OCI-LY1 (cell line): ENCODE measurements around the gene RNASEH1.

ENCODE experiments used
- H2AFZ ChIP-seq: fragments of 200-600 bp; sonication (generic), shearing (Covaris generic); 2 replicates; pipeline ENCODE4 v1.6.0; 2014; ENCODE audit warnings: antibody characterized with exemption, mild to moderate bottlenecking, low read length
- H3F3A ChIP-seq: fragments of 200-600 bp; sonication (generic), shearing (Covaris generic); 2 replicates; pipeline ENCODE4 v1.6.0; 2014; ENCODE audit warnings: mild to moderate bottlenecking, antibody characterized with exemption, low read length, moderate library complexity; ENCODE audit not compliant: insufficient read depth
- H3K27ac ChIP-seq: fragments of 200-600 bp; sonication (generic); 2 replicates; pipeline ENCODE4 v1.5.1; 2014; ENCODE audit warnings: low read length, mixed run types, mild to moderate bottlenecking, low read depth; ENCODE audit not compliant: poor library complexity, severe bottlenecking
- H3K27me3 ChIP-seq: fragments of 200-600 bp; sonication (generic); 2 replicates; pipeline ENCODE4 v1.6.0; 2014; ENCODE audit warnings: antibody characterized with exemption, mild to moderate bottlenecking, low read length, moderate library complexity; ENCODE audit not compliant: insufficient read depth
- H3K36me3 ChIP-seq: fragments of 200-600 bp; sonication (generic); 2 replicates; pipeline ENCODE4 v1.6.1; 2014; ENCODE audit warnings: mild to moderate bottlenecking, antibody characterized with exemption, low read length, moderate library complexity, mixed read lengths; ENCODE audit not compliant: insufficient read depth
- H3K4me1 ChIP-seq: fragments of 200-600 bp; sonication (generic); 2 replicates; pipeline ENCODE4 v1.5.1; 2014; ENCODE audit warnings: mild to moderate bottlenecking, low read length, moderate library complexity; ENCODE audit not compliant: insufficient read depth, severe bottlenecking
- H3K4me2 ChIP-seq: fragments of 200-600 bp; sonication (generic), shearing (Covaris generic); 2 replicates; pipeline ENCODE4 v1.6.1; 2014; ENCODE audit warnings: low read length
- H3K4me3 ChIP-seq: fragments of 200-600 bp; sonication (generic); 2 replicates; pipeline ENCODE4 v1.5.1; 2014; ENCODE audit warnings: low read length, low read depth, mild to moderate bottlenecking, mixed read lengths; ENCODE audit not compliant: poor library complexity, severe bottlenecking
- H3K79me2 ChIP-seq: fragments of 200-600 bp; shearing (Covaris generic); 2 replicates; pipeline ENCODE4 v1.6.1; 2016; ENCODE audit warnings: mixed run types, low read length, mixed read lengths; ENCODE audit not compliant: insufficient read depth
- H3K9ac ChIP-seq: fragments of 200-600 bp; sonication (generic), shearing (Covaris generic); 2 replicates; pipeline ENCODE4 v1.6.1; 2014; ENCODE audit warnings: mild to moderate bottlenecking, low read length, mixed read lengths
- H3K9me2 ChIP-seq: fragments of 200-600 bp; sonication (generic), shearing (Covaris generic); 2 replicates; pipeline ENCODE4 v1.6.1; 2014; ENCODE audit warnings: low read depth, mild to moderate bottlenecking, low read length, mixed read lengths
- H3K9me3 ChIP-seq: fragments of 200-600 bp; shearing (Covaris generic); 2 replicates; pipeline ENCODE4 v1.6.1; 2014; ENCODE audit warnings: low read length, mixed read lengths
- H4K20me1 ChIP-seq: fragments of 200-600 bp; sonication (generic), shearing (Covaris generic); 2 replicates; pipeline ENCODE4 v1.6.0; 2016; ENCODE audit warnings: mild to moderate bottlenecking, low read length; ENCODE audit not compliant: insufficient read depth
- EZH2 ChIP-seq: fragments of 200-600 bp; sonication (generic), shearing (Covaris generic); IDR thresholded peaks from 2 replicates; pipeline ENCODE4 v1.8.0; 2017; ENCODE audit warnings: borderline replicate concordance, mixed run types, mild to moderate bottlenecking, antibody characterized with exemption, low read length, moderate library complexity, mixed read lengths
- TF ChIP-seq, protein P1 (sequence below): fragments of 200-600 bp; sonication (generic), shearing (Covaris generic); IDR thresholded peaks from 2 replicates; pipeline ENCODE4 v1.5.1; 2017; ENCODE audit warnings: mild to moderate bottlenecking, antibody characterized with exemption, low read length, moderate library complexity, mixed read lengths

RNASEH1 gene

DNA sequence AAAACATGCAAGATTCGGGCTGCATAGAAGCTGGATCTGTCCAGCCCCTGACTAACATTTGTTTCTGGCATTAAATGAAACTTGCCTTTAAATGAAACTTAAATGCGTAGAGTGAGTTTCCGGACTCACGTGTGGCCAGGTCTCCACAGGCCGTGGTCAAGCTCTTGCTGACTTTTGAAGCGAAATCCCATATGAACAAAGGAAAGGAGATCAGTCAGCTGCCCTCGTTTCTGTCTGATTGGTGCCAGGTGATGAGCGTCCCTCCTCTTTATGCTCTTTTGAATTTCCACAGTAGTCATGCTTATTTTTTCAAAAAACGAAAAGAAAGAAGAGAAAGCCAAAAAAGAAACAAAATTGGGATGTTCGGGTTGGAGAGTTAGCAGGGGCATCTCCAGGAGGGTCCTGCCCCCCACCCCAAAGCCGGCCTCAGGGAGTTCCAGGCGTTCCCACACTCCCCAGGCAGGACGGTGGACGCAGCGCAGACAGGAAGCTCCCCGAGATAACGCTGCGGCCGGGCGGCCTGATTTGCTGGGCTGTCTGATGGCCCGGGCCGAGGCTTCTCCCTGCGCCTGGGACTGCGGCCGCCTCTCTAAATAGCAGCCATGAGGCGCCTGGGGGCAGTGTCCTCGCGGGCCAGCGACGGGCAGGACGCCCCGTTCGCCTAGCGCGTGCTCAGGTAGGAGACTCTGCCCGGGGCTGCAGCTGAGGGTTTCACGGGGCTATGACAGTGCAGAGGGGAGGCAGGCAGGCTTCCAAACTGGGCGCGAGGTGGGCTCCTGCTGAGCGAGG, 36.6 kb upstream of the RNASEH1 start, which contains the start of gene COLEC11:
TSS of gene COLEC11 (plus strand) at position 620 of the 789 bp plus-strand sequence. CDS start 9,229 bp downstream, outside the sequence.
- Histone ChIP-seq H3K9me3 (no peaks in the 10 kb centered on the region), H3K79me2 (no peaks in the 10 kb centered on the region), H3F3A (no peaks in the 10 kb centered on the region), H3K4me1 (peaks cover 3% of the 10 kb centered on the region), H2AFZ (no peak within 1 kb of the TSS), H3K4me3 (no peak within 1 kb of the TSS), H3K36me3 (no peaks in the 10 kb centered on the region; the same call in 1 of the 2 replicates), H3K9ac (no peak within 1 kb of the TSS), H3K9me2 (no peaks in the 10 kb centered on the region), H3K27ac (no peak within 1 kb of the TSS), H3K27me3 (peaks cover 7% of the 10 kb centered on the region), H3K4me2 (no peak within 1 kb of the TSS), H4K20me1 (no peaks in the 10 kb centered on the region)
- TF ChIP-seq, protein P1, sequence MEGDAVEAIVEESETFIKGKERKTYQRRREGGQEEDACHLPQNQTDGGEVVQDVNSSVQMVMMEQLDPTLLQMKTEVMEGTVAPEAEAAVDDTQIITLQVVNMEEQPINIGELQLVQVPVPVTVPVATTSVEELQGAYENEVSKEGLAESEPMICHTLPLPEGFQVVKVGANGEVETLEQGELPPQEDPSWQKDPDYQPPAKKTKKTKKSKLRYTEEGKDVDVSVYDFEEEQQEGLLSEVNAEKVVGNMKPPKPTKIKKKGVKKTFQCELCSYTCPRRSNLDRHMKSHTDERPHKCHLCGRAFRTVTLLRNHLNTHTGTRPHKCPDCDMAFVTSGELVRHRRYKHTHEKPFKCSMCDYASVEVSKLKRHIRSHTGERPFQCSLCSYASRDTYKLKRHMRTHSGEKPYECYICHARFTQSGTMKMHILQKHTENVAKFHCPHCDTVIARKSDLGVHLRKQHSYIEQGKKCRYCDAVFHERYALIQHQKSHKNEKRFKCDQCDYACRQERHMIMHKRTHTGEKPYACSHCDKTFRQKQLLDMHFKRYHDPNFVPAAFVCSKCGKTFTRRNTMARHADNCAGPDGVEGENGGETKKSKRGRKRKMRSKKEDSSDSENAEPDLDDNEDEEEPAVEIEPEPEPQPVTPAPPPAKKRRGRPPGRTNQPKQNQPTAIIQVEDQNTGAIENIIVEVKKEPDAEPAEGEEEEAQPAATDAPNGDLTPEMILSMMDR: no peak
- no peak for TF ChIP-seq EZH2

DNA sequence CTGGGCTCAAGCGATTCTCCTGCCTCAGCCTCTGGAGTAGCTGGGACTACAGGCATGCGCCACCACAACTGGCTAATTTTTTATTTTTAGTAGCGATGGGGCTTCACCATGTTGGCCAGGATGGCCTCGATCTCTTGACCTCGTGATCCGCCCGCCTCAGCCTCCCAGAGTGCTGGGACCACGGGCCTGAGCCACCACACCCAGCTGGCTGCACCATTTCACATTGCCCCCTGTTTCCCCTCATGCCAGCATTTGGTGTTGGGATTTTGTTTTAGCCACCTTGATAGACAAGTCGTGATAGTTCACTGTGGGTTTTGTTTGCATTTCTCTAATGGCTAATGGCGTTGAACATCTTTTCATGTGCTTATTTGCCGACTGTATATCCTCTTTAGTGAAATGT, 31.0 kb upstream of the RNASEH1 start:
- Histone ChIP-seq H3K9me3 (no peaks in the 10 kb centered on the region), H4K20me1 (no peaks in the 10 kb centered on the region)

DNA sequence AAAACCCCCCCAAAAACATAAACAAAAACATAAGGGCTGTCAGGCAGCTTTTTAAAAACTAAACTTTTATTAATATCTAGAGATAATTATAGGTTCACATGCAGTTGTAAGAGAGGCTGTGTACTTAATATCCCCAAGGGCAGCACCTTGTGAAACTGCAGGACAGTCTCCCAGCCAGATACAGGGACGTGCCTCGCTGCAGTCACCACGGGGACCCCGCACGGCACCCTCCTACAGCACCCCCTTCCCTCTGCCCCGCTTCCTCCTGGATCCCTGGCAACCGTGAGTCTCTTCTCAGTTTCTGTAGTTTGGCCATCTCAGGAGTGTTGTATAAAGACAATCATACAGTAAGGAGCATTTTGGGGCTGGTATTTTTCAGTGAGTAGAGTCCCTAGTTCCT, 30.0 kb upstream of the RNASEH1 start:
- H2AFZ ChIP-seq: no peak overlapping the region
- no peaks in the 10 kb centered on the region for H4K20me1 ChIP-seq
- no peak overlapping the region for H3K4me2 ChIP-seq
- no peak overlapping the region for H3K4me3 ChIP-seq
- peaks cover 15% of the 10 kb centered on the region for H3K36me3 ChIP-seq
- H3K79me2 ChIP-seq: no peaks in the 10 kb centered on the region
- no peaks in the 10 kb centered on the region for H3K4me1 ChIP-seq
- TF ChIP-seq, protein P1: no peak
- no peak for TF ChIP-seq EZH2
- peaks cover 6% of the 10 kb centered on the region; the same call in 1 of the 2 replicates for H3F3A ChIP-seq
- no peaks in the 10 kb centered on the region for H3K27me3 ChIP-seq
- no peaks in the 10 kb centered on the region for H3K9me3 ChIP-seq
- H3K27ac ChIP-seq: no peak overlapping the region
- no peaks in the 10 kb centered on the region for H3K9me2 ChIP-seq
- H3K9ac ChIP-seq: no peak overlapping the region

More for the DNA sequence above, 31.0 kb upstream of the RNASEH1 start:
- no peak overlapping the region for H3K4me3 ChIP-seq
- H2AFZ ChIP-seq: no peak overlapping the region
- H3K27ac ChIP-seq: no peak overlapping the region
- no peaks in the 10 kb centered on the region for H3K27me3 ChIP-seq
- H3K36me3 ChIP-seq: peaks cover 5% of the 10 kb centered on the region
- H3K9ac ChIP-seq: no peak overlapping the region
- H3K4me2 ChIP-seq: no peak overlapping the region
- no peaks in the 10 kb centered on the region for H3F3A ChIP-seq
- TF ChIP-seq, protein P1: no peak
- TF ChIP-seq EZH2: no peak
- H3K4me1 ChIP-seq: no peaks in the 10 kb centered on the region
- H3K79me2 ChIP-seq: no peaks in the 10 kb centered on the region
- H3K9me2 ChIP-seq: no peaks in the 10 kb centered on the region
